CD14-positive monocyte (primary cell): Measurements from ENCODE around the gene MISP3. TPM values are rescaled to one million over a fixed set of nuclear protein-coding genes. Genes with fewer than 3 reads are reported as not detected.

Experiments
- DNase-seq, 3 donors: peaks; one replicate each; pipeline ENCODE4 v3.0.0-alpha.2; 2011 to 2022
- H2AFZ ChIP-seq: 2 replicates; pipeline ENCODE4 v1.6.0; 2012; ENCODE audit warnings: mild to moderate bottlenecking, low read depth, low read length, inconsistent platforms; ENCODE audit not compliant: insufficient read depth, poor library complexity, severe bottlenecking
- H3K27ac ChIP-seq, 2 donors: 1 replicate in 1 of 2; 2 replicates in 1 of 2; pipeline ENCODE4 v1.5.1; 2012 to 2013; ENCODE audit warnings: low read length in 2 of 2, control low read depth in 1 of 2, inconsistent platforms in 1 of 2, low read depth in 1 of 2, mild to moderate bottlenecking in 1 of 2
- H3K27me3 ChIP-seq, 2 donors: one replicate each; pipeline versions ENCODE4 v1.6.0 to v1.6.1; 2011 to 2013; ENCODE audit warnings: low read length in 2 of 2; ENCODE audit not compliant: control insufficient read depth in 2 of 2, insufficient read depth in 2 of 2
- H3K36me3 ChIP-seq, 2 donors: replicated peaks in 1 of 2; 1 replicate in 1 of 2; 2 replicates in 1 of 2; pipeline versions ENCODE4 v1.5.1 to v1.6.1; 2012 to 2013; ENCODE audit warnings: low read length in 2 of 2, control low read depth in 1 of 2, inconsistent platforms in 1 of 2, mild to moderate bottlenecking in 1 of 2; ENCODE audit not compliant: insufficient read depth in 2 of 2, control insufficient read depth in 1 of 2
- H3K4me1 ChIP-seq, 2 donors: 1 replicate in 1 of 2; 2 replicates in 1 of 2; pipeline versions ENCODE4 v1.5.1 to v1.6.1; 2012 to 2013; ENCODE audit warnings: low read length in 2 of 2, control low read depth in 1 of 2, inconsistent platforms in 1 of 2, mild to moderate bottlenecking in 1 of 2, moderate library complexity in 1 of 2; ENCODE audit not compliant: insufficient read depth in 2 of 2, control insufficient read depth in 1 of 2
- H3K4me2 ChIP-seq: replicated peaks from 2 replicates; pipeline ENCODE3; 2012; ENCODE audit warnings: low read length, moderate library complexity, mild to moderate bottlenecking; ENCODE audit not compliant: poor library complexity, severe bottlenecking; ENCODE audit errors: extremely low read depth
- H3K4me3 ChIP-seq, 3 experiments: fragments of 200-600 bp in 1 of 3; sonication (generic) in 1 of 3; replicated peaks in 1 of 3; 1 replicate in 2 of 3; 2 replicates in 1 of 3; pipeline ENCODE4 v1.5.1; 2011 to 2013; ENCODE audit warnings: low read length in 3 of 3, mild to moderate bottlenecking in 3 of 3, control low read depth in 2 of 3, low read depth in 2 of 3, inconsistent platforms in 1 of 3, moderate library complexity in 1 of 3
- H3K79me2 ChIP-seq: 2 replicates; pipeline ENCODE4 v1.6.0; 2012; ENCODE audit warnings: mild to moderate bottlenecking, control low read depth, inconsistent platforms, low read length, moderate library complexity; ENCODE audit not compliant: insufficient read depth
- H3K9ac ChIP-seq: 2 replicates; pipeline ENCODE4 v1.6.0; 2017; ENCODE audit warnings: low read length, mild to moderate bottlenecking; ENCODE audit not compliant: insufficient read depth, poor library complexity, severe bottlenecking
- H3K9me3 ChIP-seq, 2 donors: replicated peaks in 1 of 2; 1 replicate in 1 of 2; 2 replicates in 1 of 2; pipeline versions ENCODE4 v1.5.1 to v1.6.1; 2012 to 2013; ENCODE audit warnings: low read length in 2 of 2, control low read depth in 1 of 2; ENCODE audit not compliant: control insufficient read depth in 1 of 2, insufficient read depth in 1 of 2
- H4K20me1 ChIP-seq: 2 replicates; pipeline ENCODE4 v1.6.0; 2012; ENCODE audit warnings: mild to moderate bottlenecking, low read length, control low read depth, moderate library complexity; ENCODE audit not compliant: insufficient read depth
- H3K27ac Mint-ChIP-seq, 7 donors: one replicate each; pipeline ENCODE4 v1.8.0; 2020; ENCODE audit warnings: mild to moderate bottlenecking in 7 of 7, mixed read lengths in 7 of 7, moderate library complexity in 6 of 7, inconsistent platforms in 2 of 7
- H3K27me3 Mint-ChIP-seq, 3 donors: one replicate each; pipeline ENCODE4 v1.8.0; 2021 to 2022; ENCODE audit warnings: low read depth in 3 of 3, mild to moderate bottlenecking in 3 of 3, mixed read lengths in 3 of 3, moderate library complexity in 3 of 3, inconsistent platforms in 1 of 3
- H3K36me3 Mint-ChIP-seq, 2 donors: one replicate each; pipeline ENCODE4 v1.8.0; 2020; ENCODE audit warnings: mixed read lengths in 2 of 2, inconsistent platforms in 1 of 2, mild to moderate bottlenecking in 1 of 2
- H3K4me1 Mint-ChIP-seq: one replicate; pipeline ENCODE4 v1.8.0; 2020; ENCODE audit warnings: mild to moderate bottlenecking, mixed read lengths
- H3K4me3 Mint-ChIP-seq, 2 donors: one replicate each; pipeline ENCODE4 v1.8.0; 2020; ENCODE audit warnings: mild to moderate bottlenecking in 2 of 2, mixed read lengths in 2 of 2, moderate library complexity in 1 of 2
- H3K9me3 Mint-ChIP-seq, 7 donors: one replicate each; pipeline ENCODE4 v1.8.0; 2020 to 2022; ENCODE audit warnings: mixed read lengths in 7 of 7, mild to moderate bottlenecking in 6 of 7, moderate library complexity in 6 of 7, inconsistent platforms in 2 of 7
- CTCF ChIP-seq: fragments of 200-600 bp; IDR thresholded peaks from one replicate; pipeline ENCODE4 v1.8.0; 2022; ENCODE audit warnings: antibody characterized with exemption, mild to moderate bottlenecking
- WGBS: methylation state at CpG from one replicate; pipeline ENCODE4 v1.1.5; 2013; ENCODE audit warnings: missing lambda C conversion rate; ENCODE audit not compliant: insufficient coverage; 5-methylcytosine and 5-hydroxymethylcytosine counted together
- intact Hi-C, 2 donors: fragments of 100-400 bp; cut with micrococcal nuclease; formaldehyde crosslinking; loops; one replicate each; pipeline versions ENCODE4 v1.15.0 to v1.15.1; 2023
- polyA plus RNA-seq, 3 donors: library from polyadenylated mRNA; depleted of rRNA in 1 of 3; unstranded in 2 of 3; stranded (reverse) in 1 of 3; fragments of 300-500 nt in 2 of 3; fragments of >200 nt in 1 of 3; fragmentation: Illumina TruSeq in 2 of 3; gene quantifications; 1 replicate in 2 of 3; 2 replicates in 1 of 3; pipeline ENCODE4 v1.2.3, GENCODE V29; 2012 to 2021

MISP3 gene
- polyA plus RNA-seq, 3 donors, result 0.42 to 0.77 (median 0.52) TPM

- Histone ChIP-seq H3K4me1 (peaks cover 4 to 5% of the 10 kb centered on the region in 2 donors), H3K27ac (no peak overlapping the region), H3K9ac (no peak overlapping the region), H3K4me3 (no peak overlapping the region), H3K36me3 (peaks cover 37 to 49% of the 10 kb centered on the region in 2 donors), H3K79me2 (no peaks in the 10 kb centered on the region), H3K27me3 (peaks cover 4 to 23% of the 10 kb centered on the region in 2 donors), H3K4me2 (no peak overlapping the region), H2AFZ (no peak overlapping the region), H4K20me1 (peaks cover 8% of the 10 kb centered on the region), H3K9me3 (peaks cover 5 to 10% of the 10 kb centered on the region in 2 donors)
- TF ChIP-seq CTCF, result no peak
- Mint-ChIP-seq H3K27ac (peak overlapping the region in 1 of 7 donors; percentile 9), H3K27me3 (peaks cover 36 to 42% (median 39%) of the 10 kb centered on the region in 3 donors), H3K4me1 (peaks cover 12% of the 10 kb centered on the region), H3K4me3 (no peak overlapping the region), H3K36me3 (peaks cover 44 to 50% of the 10 kb centered on the region in 2 donors), H3K9me3 (peaks cover 5 to 13% (median 10%) of the 10 kb centered on the region in 7 donors)
- intact Hi-C loops, result no loop called here
- DNase-seq, result no peak
- WGBS, result 96% methylated on average over 3 of the region's 3 CpGs
These were observed 19.6 kb upstream of the MISP3 start for GRCh38 chr19:14053032-14053431.

GRCh38 chr19:14053500-14053899 is 19.1 kb upstream of the MISP3 start:
- H3K27ac Mint-ChIP-seq, result no peak overlapping the region

More at GRCh38 chr19:14053500-14053899, 19.1 kb upstream of the MISP3 start:
- peaks cover 37 to 46% of the 10 kb centered on the region in 2 donors for H3K36me3 ChIP-seq
- H3K4me1 ChIP-seq, result peaks cover 5 to 6% of the 10 kb centered on the region in 2 donors
- H3K79me2 ChIP-seq, result no peaks in the 10 kb centered on the region
- H2AFZ ChIP-seq, result no peak overlapping the region
- H3K36me3 Mint-ChIP-seq, result peaks cover 44 to 45% of the 10 kb centered on the region in 2 donors
- no peak for DNase-seq
- H3K4me2 ChIP-seq, result no peak overlapping the region
- no peak overlapping the region for H3K4me3 ChIP-seq
- H3K9me3 Mint-ChIP-seq, result peaks cover 5 to 16% (median 10%) of the 10 kb centered on the region in 7 donors
- peaks cover 40 to 46% (median 43%) of the 10 kb centered on the region in 3 donors for H3K27me3 Mint-ChIP-seq
- intact Hi-C loops, result no loop called here
- WGBS, result 94% methylated on average over 11 of the region's 11 CpGs
- no peak overlapping the region for H3K27ac ChIP-seq
- peaks cover 16% of the 10 kb centered on the region for H3K4me1 Mint-ChIP-seq
- H3K4me3 Mint-ChIP-seq, result no peak overlapping the region
- peaks cover 8% of the 10 kb centered on the region for H4K20me1 ChIP-seq
- TF ChIP-seq CTCF, result no peak
- H3K9ac ChIP-seq, result no peak overlapping the region
- peaks cover 5 to 10% of the 10 kb centered on the region in 2 donors for H3K9me3 ChIP-seq
- peaks cover 9 to 28% of the 10 kb centered on the region in 2 donors for H3K27me3 ChIP-seq
